NCI-H2029 (cell line): ENCODE data around the gene E2F7.

ENCODE experiments used
- DNase-seq: peaks from one replicate; lab custom pipeline; 2025; lab: John Stamatoyannopoulos, UW

Gene E2F7

DNA sequence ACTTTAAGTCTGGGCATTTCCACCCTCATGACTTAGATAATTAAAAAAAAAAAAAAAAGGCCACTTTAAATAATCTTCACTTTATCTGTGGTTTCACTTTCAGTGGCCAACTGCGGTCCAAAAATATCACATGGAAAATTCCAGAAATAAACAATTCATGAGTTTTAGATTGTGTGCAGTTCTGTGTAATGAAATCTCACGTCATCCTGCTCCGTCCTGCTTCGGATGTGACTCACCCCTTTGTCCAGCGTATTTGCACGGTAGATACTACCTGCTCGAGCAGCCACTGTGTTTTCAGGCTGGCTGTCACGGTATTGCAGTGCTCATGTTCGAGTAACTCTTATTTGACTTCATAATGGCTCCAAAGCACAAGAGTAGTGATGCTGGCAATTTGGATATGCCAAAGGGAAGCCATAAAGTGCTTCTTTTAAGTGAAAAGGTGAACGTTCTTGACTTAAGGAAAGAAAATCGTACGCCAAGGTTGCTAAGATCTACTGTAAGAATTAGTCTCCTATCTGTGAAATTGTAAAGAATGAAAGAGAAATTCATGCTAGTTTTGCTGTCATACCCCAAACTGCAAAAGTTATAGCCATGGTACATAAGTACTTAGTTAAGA lies 2.4 kb downstream of the E2F7 start:
- no peak for DNase-seq

DNA sequence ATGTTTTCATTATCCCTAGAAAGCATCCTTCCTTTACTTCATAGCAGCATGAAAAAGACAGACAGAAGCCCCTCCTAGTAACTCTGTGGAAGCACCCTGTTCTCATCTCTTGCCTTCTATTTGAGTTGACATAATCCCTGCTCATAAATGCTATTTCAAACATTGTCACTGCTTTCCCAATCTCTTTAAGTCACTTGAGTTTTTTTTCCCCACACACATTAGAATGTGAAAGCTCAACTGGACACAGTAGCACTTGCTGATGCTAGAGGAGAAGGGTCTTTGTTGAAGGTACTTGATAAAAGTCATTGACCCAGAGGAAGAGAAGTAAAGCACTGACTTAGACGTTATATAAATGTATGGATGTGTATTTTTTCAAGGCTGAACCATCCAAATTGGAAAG lies 3.0 kb downstream of the E2F7 start:
- DNase-seq = no peak

DNA sequence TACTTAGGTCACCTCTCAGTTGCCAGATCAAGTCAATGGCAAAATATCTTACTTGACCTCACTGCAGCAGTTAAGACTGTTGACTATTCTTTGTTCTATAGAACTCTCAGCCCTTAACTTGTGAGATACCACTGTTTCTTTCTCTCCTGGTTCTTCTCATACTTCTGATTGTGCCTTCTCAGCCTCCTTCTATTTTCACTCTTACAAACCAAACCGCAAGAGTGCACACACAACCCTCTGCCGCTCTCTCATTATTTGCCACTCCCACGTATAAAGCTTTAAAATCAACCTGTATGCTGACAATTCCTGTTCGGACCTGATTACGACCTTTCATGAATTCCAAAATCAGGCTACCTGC lies 4.5 kb downstream of the E2F7 start:
- DNase-seq = no peak

DNA sequence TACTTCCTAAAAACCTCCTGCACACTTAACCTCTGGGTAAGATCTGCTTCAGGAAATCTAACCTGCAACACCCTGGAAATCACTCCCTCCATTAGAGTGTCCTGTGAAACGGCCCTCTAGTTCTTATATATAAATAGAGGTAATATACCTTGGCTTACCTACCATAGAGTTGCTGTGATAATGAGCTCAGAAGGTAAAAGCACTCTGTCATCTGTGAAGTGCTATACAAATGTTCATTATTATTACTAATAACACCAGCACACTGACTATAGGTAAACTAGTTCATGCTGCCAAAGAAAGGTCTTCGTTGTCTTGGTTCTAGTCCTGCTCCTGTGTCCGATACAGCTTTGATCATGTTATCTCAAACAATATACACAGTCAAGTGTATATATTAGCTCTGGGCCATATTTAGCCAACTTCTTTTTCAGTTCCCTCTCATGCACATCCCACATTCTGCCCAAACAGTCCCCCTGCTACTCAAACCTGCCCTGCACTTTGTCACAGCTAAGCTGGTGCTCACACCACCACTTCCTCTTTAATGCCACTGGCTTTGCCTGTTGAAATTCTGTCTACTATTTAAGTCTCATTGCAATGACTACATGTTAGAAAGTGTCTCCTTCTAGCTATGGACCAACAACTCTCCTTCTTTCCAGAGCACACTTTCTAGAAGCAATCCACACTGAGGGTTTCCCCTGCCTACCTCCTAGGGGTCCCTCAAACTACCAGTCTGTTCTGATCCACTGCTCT lies 5.1 kb downstream of the E2F7 start:
- no peak for DNase-seq

DNA sequence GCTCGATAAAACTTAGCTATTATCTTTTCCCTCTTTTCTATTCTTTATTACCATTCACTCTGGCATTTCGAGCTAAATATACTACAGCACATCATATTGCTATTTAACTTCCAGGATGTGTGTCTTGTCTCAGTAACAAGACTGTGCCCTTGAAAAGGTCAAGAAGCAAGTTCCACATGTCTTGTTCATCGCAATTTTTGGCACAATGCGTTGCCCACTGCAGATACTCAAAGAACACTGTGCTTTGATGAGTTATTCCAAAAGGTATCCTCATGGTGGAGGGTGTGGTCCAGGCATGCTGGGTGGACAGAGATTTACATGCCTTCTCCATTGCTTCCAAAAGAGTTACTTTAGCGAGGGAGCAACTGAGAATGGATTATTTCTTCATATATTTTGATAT lies 6.6 kb downstream of the E2F7 start:
- no peak for DNase-seq

DNA sequence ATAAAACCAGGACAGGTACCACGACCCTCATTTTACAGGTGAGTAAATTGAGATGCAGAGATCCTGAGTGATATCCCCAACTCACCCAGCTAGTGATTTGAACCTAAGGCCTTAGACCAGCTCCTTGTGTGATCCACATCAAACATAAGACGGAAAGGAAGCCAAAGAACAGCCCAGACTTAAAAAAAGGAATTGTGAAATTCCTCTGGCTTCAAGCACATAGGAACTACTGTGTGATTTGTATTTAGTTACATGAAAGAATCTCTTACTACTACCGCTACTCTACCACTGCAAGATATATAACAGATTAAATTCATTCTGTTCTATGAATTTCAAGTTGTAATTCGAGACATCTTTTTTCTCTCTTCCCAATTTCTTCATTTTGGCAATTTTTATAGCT lies 10.5 kb downstream of the E2F7 start:
- DNase-seq = no peak

DNA sequence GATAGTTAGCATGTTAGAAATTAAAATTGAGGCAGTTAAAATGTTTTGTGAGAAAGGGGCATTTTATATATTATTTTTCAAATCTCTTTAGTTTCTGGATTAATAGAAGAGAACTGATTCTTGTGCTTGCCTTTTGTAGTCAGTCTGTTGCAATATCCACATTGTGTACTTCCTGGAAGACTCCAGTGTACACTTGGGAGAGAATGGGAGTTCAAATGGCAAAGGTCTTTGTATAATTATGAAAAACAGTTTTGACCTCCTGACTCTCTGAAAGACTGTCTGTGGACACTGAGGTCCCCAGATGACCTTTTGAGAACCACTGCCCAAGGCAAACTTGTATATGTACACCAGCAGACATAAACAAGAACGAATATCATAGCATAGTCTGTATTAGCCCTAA lies 12.1 kb downstream of the E2F7 start:
- DNase-seq = no peak

DNA sequence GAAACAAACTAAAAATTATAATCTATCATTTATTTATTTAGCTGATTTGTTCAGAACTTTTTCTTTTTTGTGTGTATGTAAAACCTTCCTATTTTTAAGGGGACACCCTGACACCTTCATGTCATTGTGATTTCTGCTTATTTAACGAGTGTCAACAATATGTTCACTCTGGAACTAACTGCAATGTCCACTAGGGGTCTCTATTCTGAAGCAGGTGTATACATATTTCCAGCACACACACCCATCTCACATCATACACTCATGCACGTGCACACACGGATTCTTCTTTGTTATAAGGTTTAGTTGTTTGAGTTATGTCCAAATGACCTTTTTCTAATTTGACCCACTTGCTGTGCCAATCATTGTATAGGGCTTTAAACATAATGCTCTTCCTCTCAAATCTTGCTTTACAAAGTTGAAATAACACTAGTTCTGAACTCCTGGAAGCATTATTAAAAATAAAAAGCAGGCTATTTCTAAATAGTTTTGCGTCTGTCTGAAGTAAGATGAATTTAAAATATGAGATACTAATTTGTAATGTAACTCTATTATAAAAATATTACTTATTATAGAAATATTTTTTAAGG lies 15.5 kb downstream of the E2F7 start:
- DNase-seq = peak; percentile 69

DNA sequence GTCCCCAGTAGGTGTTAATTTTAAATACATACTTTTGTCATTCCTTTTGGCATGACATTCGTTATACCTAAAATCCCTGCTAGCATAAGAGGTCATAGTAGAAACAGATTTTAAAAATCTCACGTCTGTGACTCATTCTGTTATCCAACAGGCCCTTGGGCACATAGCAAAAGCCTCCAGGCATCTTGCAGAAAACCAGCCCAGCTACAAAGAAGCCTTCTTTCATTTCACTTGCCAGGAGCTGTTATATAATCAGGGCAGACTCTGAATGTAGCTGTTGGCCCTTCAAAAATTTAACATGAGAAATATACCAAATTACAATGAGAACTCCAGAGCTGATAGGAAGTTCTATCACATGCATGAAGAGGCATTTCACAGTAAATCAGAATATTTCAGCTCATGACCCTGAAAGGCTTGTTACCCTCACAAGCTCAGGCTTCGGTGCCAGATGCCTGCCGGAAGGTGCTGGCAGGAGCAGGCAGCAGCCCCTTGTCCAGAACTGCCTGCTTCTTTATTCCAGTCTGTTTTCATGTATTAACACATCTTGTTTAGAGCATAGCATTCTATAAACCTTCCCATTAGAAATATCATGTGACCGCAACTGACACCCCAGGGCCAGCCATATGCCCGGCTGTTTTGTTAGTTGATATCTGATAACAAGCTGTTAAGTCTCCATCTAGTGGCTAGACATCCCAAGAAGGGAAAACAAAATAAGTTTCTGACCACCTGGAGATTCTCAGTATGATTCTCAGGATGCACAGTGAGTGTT lies 17.8 kb downstream of the E2F7 start:
- DNase-seq = no peak

DNA sequence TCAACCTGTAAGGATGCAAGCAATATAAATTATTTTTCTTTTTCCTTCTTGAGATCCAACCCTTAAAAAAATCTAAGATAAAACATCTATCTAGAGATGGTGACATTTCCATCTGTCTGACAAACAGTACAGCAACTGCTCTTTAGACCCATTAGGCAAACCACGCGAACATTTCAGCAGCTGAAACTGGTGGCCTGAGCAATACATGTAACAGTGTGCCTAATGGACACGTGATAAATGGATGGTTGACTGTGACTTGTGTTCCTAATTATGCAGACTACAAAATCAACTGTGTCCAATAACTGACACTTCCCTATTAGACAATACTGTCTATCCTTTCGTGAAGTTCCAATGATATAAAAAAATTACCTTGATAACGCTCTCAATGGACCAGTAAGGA lies 18.9 kb downstream of the E2F7 start:
- DNase-seq = no peak

DNA sequence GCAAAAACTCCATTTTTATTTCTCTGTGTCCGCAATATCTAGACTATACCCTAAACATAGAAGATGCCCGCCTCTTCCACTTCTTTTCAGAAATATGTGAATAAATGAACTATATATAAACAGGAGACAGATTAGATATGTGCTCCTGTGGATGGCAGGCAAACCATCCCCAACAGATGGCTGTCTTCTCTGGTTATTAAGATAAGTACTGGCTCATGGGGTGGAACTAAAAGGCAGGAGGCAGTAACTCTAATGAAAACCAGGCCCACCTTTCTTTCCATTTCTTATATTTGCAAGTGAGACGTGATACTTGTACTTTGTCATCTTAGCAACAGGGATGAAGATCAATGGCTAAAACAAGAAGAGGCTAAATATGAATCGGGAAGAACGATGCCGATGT lies 20.2 kb downstream of the E2F7 start:
- DNase-seq = no peak

DNA sequence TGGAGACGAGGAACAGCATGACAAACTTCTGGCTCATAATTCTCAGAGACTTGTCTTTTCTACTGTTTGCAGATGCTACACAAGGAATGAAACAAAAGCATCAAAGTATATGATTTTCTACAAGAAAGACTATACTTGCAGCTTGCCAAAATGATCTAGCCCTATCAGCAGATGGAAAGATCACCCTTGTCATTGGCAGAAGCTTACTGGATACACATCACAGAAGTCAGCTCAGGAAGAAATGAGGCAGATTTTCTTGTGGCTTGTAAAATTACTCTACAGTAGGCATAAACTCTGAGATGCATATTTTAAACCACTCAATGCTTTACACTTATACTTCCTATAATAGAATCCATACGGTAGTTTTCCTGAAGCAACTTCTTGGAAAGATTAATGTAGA lies 20.6 kb downstream of the E2F7 start:
- no peak for DNase-seq

DNA sequence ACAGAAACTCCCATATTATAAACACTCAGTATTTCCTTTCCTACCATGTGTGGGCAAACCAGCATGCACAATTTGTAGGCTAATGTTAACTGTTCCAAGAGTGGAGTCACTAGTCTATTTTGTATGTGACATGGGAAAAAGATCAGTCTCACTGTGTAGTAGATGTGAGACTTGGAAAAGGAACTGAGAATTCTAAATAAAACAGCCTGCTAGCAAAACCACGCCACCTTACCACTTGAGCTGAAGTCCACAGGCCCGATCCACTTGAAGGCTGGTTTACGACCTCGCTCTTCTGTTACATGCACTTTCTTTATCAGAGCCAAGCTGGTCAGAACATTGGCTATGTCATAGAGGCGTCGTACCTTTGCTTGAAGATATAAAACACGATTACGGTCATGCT lies 22.5 kb downstream of the E2F7 start:
- no peak for DNase-seq

DNA sequence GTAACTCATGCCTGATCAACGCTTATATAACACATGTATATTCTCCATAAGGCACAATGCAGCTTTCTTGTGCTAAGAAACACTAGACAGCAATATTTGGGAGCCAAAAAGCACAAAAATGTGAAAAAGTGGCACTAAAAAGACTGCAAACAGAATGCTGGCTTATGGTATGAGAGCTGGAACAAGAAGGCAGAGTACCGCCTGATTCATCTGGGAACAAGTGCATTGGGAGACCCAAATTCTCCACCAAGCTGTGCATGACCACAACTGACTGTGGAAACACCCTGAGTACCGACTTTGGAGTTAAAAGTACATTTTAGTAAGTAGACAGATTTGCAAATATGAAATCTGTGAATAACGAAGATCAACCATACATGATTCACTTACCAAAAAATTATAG lies 25.1 kb downstream of the E2F7 start:
- no peak for DNase-seq

DNA sequence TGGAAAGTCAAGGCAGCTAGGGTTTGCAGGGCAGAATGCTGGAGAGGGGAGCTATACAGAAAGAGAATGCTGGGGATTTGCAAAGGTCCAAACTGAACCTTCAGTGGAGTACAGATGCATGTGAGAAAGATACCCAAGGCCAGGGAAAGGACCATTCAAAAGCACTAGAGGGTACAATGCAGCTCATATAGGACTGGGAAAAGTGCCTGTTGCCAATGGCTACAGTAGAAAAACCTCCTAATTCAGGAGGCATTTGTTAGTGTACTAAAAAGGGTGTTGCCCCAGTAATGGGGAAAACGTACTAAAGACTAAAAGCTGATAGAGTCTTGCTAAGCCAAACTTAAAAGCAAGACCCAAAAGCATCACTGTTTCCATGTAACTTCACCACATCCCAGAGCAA lies 30.1 kb downstream of the E2F7 start:
- DNase-seq = no peak

DNA sequence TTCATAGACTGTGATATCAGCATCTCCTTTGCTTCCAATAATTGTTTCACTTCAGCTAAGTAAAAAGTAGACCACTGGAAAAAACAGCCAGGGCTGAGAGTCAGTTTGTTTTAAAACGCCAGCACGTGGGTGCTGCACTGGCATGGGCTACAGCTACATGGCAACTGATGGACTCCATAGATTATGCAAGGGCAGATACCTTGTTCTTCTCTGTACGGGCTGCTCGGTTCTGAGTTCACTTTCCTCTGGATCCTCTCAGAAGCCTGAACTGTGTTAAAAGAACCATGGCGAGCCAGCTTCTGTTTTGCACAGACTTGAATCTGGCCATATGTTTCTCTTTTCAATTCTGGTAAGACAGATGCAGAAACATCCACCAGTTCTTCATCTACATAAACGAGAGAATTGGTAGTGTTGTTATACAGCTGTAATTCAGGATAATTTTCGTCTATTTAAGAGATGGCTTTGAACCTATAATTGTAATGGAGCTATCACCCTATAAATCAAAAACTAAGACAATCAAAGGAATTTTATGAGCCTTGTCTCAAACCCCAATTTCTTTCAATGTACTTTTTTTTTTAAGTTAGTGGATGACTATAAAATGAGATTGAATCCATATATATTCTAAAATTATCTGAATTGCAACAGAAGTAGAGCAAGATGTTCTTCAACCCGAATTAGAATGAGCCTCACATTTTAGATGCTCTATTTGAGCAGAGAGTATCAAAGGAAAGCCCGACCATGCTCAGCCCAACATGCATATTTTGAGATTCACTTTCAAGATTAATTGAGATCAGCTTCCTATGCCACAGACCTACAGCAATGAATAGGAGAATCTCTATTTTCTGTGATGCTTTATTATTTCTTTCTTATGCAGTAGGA lies 31.5 kb downstream of the E2F7 start:
- no peak for DNase-seq

DNA sequence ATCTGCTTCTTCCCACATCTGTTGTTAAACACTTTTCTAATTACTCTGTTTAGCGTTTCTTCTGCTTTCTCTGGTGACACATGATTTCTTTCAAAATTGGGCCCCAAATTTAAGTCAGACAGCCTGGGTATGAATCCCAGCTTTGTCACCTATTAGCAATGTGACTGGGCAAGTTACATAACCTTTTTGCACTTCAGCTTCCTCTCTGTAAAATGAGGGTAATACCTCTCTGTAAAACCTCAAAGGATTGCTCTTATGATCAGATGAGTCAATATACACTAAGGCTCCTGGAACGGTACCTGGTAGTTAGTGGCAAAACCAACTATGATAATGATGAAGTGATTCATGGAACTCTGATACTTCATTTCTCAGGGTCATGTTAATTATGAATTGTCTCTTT lies 33.0 kb downstream of the E2F7 start:
- no peak for DNase-seq

DNA sequence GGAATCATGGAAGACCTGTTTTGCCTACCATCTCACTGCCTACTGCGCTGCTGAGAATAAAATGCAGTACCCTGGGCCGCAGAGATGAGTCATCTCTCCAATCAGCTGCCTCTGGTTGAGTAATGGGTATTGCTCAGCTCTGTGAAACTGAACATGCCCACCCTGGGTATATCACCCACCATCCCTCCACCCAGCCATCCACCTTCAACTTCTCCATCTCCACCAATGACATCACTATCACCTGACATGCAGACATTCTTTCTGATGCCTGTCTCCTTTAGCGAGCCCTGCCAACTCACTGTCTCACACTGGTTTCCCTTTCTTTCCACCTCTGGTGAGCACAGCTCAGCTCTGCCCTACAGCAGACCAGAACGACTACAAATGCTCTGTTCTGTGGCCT lies 33.6 kb downstream of the E2F7 start:
- no peak for DNase-seq

DNA sequence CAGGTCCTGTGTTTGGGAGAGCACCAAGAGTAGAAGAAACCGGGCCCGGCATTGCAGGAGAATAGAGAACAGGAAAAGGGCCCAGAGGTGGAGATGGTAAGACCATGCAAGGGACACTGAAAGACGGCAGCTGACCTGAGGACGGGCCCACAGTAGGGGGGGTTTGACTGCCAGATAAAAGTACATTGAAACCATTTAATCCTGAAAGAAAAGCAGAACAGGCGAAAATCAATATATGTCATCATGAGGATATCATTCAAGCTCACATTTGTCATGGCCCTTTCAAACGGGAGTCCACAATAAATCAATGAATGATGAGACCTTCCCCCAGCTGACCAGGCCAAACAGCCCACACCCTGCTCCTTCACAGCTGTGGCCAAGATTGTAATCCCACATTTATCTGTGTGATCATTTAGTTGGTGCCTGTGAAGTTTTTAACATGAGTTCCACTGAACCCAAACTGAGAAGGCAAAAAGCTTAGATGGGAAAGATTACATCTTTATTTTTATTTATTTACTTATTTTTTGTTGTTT lies 39.5 kb downstream of the E2F7 start:
- DNase-seq = no peak

DNA sequence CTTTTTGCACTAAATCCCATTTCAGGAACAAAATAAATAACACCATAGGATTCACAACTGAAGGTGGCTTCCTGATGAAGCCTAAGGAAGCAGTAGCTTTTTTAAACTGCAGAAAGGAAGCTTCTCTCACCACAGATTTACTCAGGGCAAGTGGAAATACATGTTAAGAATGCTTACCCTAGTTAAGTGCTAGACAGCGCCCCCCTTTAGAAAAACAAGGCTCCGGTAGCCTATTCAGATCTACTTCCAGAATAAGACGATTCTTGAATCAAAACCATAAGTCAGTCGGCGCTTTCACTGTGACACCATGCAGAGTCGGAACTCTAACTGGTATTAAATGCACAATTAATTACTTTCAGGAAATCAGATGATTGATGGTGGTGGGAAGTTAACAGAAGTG lies 41.9 kb downstream of the E2F7 start:
- DNase-seq = no peak

DNA sequence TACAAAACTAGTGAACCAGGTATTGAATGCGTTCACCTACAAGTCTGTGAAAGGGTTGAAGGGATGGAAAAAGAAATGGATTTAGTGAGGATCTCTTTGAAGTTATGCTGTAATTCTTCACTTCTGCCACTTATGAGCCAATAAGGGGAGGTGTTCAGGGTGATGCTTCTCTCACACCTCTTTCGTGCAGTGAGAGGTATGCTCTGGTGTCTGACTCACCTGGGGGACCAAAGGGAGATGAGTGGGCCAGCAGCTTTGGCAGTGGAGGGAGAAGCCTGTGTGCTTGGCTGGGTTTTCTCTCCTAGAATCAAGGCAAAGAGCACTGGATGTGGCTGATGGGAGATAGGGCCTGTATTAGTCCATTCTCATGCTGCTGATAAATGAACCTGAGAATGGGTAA lies 45.4 kb downstream of the E2F7 start:
- no peak for DNase-seq

DNA sequence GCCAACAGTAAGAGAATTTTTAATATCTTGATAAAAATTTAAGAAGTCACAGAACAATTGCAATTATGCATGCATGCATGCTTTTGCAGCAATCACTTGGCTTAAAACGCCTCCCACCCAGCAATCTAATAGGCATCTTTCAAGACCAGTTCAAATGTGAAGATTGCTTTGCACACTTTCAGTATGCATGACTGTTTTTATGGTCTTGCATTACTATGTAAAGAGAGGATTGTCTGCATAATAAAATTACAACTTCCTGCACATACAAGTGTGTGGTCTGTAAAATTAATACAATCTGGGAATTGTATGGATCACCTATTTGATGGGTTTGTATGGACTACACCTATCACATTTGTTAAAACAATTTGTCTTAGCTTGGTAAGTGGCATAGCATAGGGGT lies 48.8 kb downstream of the E2F7 start:
- DNase-seq = no peak
